ENCODE data around the gene TMEM233. TPM values are rescaled to one million over a fixed set of nuclear protein-coding genes. Genes with fewer than 3 reads are reported as not detected.

TMEM233 gene
- total RNA-seq, 1 experiment from 2014 or later, result 0.28 TPM

DNA sequence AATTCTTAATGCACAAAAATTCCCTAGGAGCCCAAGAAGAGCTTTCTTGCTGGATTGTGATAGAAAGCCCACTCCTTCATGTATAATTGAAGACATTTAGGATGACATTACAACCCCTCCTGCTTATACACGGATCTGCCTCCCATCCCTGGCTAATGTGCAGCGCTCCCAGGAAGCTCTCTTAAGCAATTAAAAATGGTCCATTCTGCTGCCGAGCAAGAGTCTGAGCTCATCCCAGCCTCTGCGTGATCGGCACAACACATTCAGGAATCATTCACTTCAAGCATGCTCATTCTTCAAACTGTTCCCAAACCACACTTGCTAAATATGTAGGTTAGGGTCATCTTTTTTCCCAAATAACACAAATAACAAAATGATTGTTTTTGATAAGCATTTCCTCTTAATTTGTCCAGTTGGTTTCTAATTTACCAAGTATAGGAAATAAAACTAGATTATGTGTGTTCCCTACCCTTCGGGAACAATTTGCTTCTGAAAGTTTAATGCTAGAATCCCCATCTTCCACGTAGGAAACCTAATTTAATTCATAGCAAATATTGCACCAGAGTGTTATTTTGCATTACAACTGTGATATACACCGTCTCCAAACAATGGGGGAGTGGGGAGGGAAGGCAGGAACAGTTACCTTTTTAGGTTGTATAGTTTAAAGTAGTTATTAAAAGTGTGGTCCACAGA lies 17.3 kb upstream of the TMEM233 start:
- H3K27ac Mint-ChIP-seq, result no peak overlapping the region
- H3K36me3 Mint-ChIP-seq, result no peaks in the 10 kb centered on the region
- CTCF ChIA-PET, result interaction anchor here (1.2 to 2.4 kb wide), 2 partner anchors 18 to 67 kb away, joined by 5 to 12 read pairs; no protein-coding TSS in a partner anchor
- ATAC-seq (no peak), DNase-seq (ENCODE audit: low spot score) (no peak)
- no peaks in the 10 kb centered on the region for H3K4me1 Mint-ChIP-seq
- H3K4me3 Mint-ChIP-seq, result no peak overlapping the region
- peaks cover 4% of the 10 kb centered on the region; the same call in 1 of the 2 replicates for H3K9me3 Mint-ChIP-seq
- TF ChIP-seq, protein P1, sequence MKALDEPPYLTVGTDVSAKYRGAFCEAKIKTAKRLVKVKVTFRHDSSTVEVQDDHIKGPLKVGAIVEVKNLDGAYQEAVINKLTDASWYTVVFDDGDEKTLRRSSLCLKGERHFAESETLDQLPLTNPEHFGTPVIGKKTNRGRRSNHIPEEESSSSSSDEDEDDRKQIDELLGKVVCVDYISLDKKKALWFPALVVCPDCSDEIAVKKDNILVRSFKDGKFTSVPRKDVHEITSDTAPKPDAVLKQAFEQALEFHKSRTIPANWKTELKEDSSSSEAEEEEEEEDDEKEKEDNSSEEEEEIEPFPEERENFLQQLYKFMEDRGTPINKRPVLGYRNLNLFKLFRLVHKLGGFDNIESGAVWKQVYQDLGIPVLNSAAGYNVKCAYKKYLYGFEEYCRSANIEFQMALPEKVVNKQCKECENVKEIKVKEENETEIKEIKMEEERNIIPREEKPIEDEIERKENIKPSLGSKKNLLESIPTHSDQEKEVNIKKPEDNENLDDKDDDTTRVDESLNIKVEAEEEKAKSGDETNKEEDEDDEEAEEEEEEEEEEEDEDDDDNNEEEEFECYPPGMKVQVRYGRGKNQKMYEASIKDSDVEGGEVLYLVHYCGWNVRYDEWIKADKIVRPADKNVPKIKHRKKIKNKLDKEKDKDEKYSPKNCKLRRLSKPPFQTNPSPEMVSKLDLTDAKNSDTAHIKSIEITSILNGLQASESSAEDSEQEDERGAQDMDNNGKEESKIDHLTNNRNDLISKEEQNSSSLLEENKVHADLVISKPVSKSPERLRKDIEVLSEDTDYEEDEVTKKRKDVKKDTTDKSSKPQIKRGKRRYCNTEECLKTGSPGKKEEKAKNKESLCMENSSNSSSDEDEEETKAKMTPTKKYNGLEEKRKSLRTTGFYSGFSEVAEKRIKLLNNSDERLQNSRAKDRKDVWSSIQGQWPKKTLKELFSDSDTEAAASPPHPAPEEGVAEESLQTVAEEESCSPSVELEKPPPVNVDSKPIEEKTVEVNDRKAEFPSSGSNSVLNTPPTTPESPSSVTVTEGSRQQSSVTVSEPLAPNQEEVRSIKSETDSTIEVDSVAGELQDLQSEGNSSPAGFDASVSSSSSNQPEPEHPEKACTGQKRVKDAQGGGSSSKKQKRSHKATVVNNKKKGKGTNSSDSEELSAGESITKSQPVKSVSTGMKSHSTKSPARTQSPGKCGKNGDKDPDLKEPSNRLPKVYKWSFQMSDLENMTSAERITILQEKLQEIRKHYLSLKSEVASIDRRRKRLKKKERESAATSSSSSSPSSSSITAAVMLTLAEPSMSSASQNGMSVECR (CRISPR knock-in tag; IDR thresholded peaks at IDR 0.05; ENCODE audit: borderline replicate concordance), result no peak
- TF ChIP-seq FOXK1 (CRISPR knock-in tag; IDR thresholded peaks at IDR 0.05) (no peak), NR1H2 (CRISPR knock-in tag; IDR thresholded peaks at IDR 0.05) (no peak)
- POLR2A ChIA-PET, result no interaction called here
- 0 out of 2 replicates have a peak, but pooled peaks cover 4% of the 10 kb centered on the region for H3K27me3 Mint-ChIP-seq (ENCODE audit: low read depth)

DNA sequence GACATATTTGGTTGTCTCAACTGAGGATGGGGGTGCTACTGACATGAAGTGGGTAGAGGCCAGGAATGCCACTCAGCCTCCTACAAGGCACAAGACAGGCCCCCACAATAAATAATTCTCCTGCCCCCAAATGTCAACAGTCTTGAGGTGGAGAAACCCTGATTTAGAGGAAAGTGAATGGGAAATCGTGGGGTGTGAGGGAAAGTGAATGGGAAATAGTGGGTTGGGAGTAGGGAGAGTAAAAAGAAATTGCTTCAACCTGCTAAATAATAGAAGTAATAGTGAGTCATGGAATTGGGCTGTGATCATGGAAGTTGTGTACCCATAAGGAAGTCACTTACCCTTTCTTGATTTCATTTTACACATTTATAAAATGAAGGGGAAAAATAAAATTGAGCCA lies 16.7 kb upstream of the TMEM233 start:
- no peak for DNase-seq (ENCODE audit: low spot score)
- ATAC-seq, result no peak
- no peak overlapping the region for H3K27ac Mint-ChIP-seq
- CTCF ChIA-PET, result no interaction called here
- H3K36me3 Mint-ChIP-seq, result no peaks in the 10 kb centered on the region
- no peak overlapping the region for H3K4me3 Mint-ChIP-seq
- TF ChIP-seq HMGA2 (CRISPR knock-in tag; IDR thresholded peaks at IDR 0.05) (no peak), SOX15 (CRISPR knock-in tag; IDR thresholded peaks at IDR 0.05) (no peak), ZBTB43 (CRISPR knock-in tag; IDR thresholded peaks at IDR 0.05) (no peak), ZNF423 (CRISPR knock-in tag; IDR thresholded peaks at IDR 0.05) (no peak), NR3C1 (CRISPR knock-in tag; conservative IDR thresholded peaks at IDR 0.05; ENCODE audit: low read depth) (no peak), ZNF425 (CRISPR knock-in tag; conservative IDR thresholded peaks at IDR 0.05) (no peak)
- H3K9me3 Mint-ChIP-seq, result peaks cover 4% of the 10 kb centered on the region; the same call in 1 of the 2 replicates
- POLR2A ChIA-PET, result no interaction called here
- H3K27me3 Mint-ChIP-seq (ENCODE audit: low read depth), result 0 out of 2 replicates have a peak, but pooled peaks cover 4% of the 10 kb centered on the region
- no peaks in the 10 kb centered on the region for H3K4me1 Mint-ChIP-seq

DNA sequence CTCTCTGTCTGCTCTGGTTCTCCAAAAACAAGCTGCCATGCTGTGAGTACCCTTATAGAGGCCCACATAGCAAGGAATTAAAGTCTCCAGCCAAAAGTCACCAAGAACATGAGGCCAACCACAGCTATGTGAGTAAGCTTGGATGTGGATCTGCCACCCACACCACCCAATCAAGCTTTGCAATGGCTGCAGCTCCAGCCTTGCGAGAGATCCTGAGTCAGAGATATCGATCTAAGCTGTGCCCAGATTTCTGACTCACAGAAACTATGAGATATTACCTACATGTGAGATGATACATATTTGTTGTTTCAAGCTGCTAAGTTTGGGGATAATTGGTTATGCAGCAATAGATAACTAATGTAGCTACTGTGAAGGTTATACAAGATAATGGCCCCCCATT lies 15.5 kb upstream of the TMEM233 start:
- Mint-ChIP-seq H3K4me3 (no peak overlapping the region), H3K4me1 (no peaks in the 10 kb centered on the region), H3K9me3 (peaks cover 4% of the 10 kb centered on the region; the same call in 1 of the 2 replicates), H3K27ac (no peak overlapping the region), H3K36me3 (no peaks in the 10 kb centered on the region), H3K27me3 (ENCODE audit: low read depth) (peaks cover 6% of the 10 kb centered on the region)
- DNase-seq (ENCODE audit: low spot score), result no peak
- POLR2A ChIA-PET, result no interaction called here
- ATAC-seq, result no peak
- CTCF ChIA-PET, result interaction anchor here (1.0 kb wide), 1 partner anchor 165 kb away, joined by 3 read pairs; no protein-coding TSS in a partner anchor
- no peak for TF ChIP-seq CREB1 (CRISPR knock-in tag; IDR thresholded peaks at IDR 0.05)
- TF ChIP-seq JUN (CRISPR knock-in tag; IDR thresholded peaks at IDR 0.05), result no peak
- no peak for TF ChIP-seq ZBTB21 (CRISPR knock-in tag; IDR thresholded peaks at IDR 0.05; ENCODE audit: borderline replicate concordance)
- TF ChIP-seq HMGXB4 (CRISPR knock-in tag; IDR thresholded peaks at IDR 0.05), result no peak
- TF ChIP-seq, protein P2, sequence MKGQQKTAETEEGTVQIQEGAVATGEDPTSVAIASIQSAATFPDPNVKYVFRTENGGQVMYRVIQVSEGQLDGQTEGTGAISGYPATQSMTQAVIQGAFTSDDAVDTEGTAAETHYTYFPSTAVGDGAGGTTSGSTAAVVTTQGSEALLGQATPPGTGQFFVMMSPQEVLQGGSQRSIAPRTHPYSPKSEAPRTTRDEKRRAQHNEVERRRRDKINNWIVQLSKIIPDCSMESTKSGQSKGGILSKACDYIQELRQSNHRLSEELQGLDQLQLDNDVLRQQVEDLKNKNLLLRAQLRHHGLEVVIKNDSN (CRISPR knock-in tag; IDR thresholded peaks at IDR 0.05), result no peak
- TF ChIP-seq FOXK1 (CRISPR knock-in tag; IDR thresholded peaks at IDR 0.05), result no peak
- no peak for TF ChIP-seq CBFB (CRISPR knock-in tag; IDR thresholded peaks at IDR 0.05; ENCODE audit: low read depth)
- no peak for TF ChIP-seq GABPB1 (CRISPR knock-in tag; IDR thresholded peaks at IDR 0.05)
- no peak for TF ChIP-seq SOX15 (CRISPR knock-in tag; IDR thresholded peaks at IDR 0.05)
- TF ChIP-seq HMGA2 (CRISPR knock-in tag; IDR thresholded peaks at IDR 0.05), result no peak
- TF ChIP-seq ZNF281 (CRISPR knock-in tag; IDR thresholded peaks at IDR 0.05), result no peak
